Hematopoietic multipotent progenitor cell treated with erythropoietin and hydrocortisone succinate and interleukin-3 and kit ligand, for 8 days (in vitro differentiated cells): ENCODE measurements around the gene MRM3.
"Not testable (repeated sequence)": the region's sequence is repeated elsewhere in the genome, so short reads cannot be mapped to it uniquely, and the experiment has no call there.

ENCODE experiments used
- DNase-seq: peaks from one replicate; pipeline ENCODE4 v3.0.0-alpha.2; 2015

MRM3 gene

GRCh38 chr17:755319-755961 lies 26.7 kb upstream of the MRM3 start:
- not testable (repeated sequence) for DNase-seq

- not testable (repeated sequence) for DNase-seq
Measured at GRCh38 chr17:756010-756567, 26.1 kb upstream of the MRM3 start.

- no peak for DNase-seq
Measured at GRCh38 chr17:759964-760363, 22.2 kb upstream of the MRM3 start.

GRCh38 chr17:760371-760770 lies 21.8 kb upstream of the MRM3 start:
- DNase-seq, result no peak

- no peak for DNase-seq
Measured at GRCh38 chr17:767076-767475, 15.1 kb upstream of the MRM3 start.

GRCh38 chr17:773016-773415 lies 9.1 kb upstream of the MRM3 start:
- no peak for DNase-seq

GRCh38 chr17:773467-774312 lies 8.5 kb upstream of the MRM3 start:
- no peak for DNase-seq

GRCh38 chr17:774313-774584 lies 7.9 kb upstream of the MRM3 start:
- no peak for DNase-seq

GRCh38 chr17:778096-778495 lies 4.1 kb upstream of the MRM3 start:
- DNase-seq, result no peak

GRCh38 chr17:784143-784542 lies 2.0 kb downstream of the MRM3 start:
- DNase-seq, result no peak

- DNase-seq, result not testable (repeated sequence)
Measured at GRCh38 chr17:785901-786300, 3.7 kb downstream of the MRM3 start.

GRCh38 chr17:787641-788221 lies 5.6 kb downstream of the MRM3 start:
- DNase-seq, result no peak

GRCh38 chr17:788551-788950 lies 6.4 kb downstream of the MRM3 start:
- DNase-seq, result no peak

GRCh38 chr17:789160-789840 lies 7.1 kb downstream of the MRM3 start:
- DNase-seq, result no peak

- DNase-seq, result not testable (repeated sequence)
Measured at GRCh38 chr17:789931-790873, 8.0 kb downstream of the MRM3 start.

- not testable (repeated sequence) for DNase-seq
Measured at GRCh38 chr17:790874-791247, 8.7 kb downstream of the MRM3 start.

GRCh38 chr17:791829-792228 lies 9.7 kb downstream of the MRM3 start:
- no peak for DNase-seq

- DNase-seq, result no peak
Measured at GRCh38 chr17:792277-792676, 10.1 kb downstream of the MRM3 start.

GRCh38 chr17:794876-795275 lies 12.7 kb downstream of the MRM3 start:
- DNase-seq, result peak; percentile 66

- DNase-seq, result no peak
Measured at GRCh38 chr17:795276-795675, 13.1 kb downstream of the MRM3 start.

- no peak for DNase-seq
Measured at GRCh38 chr17:795721-796120, 13.6 kb downstream of the MRM3 start.

GRCh38 chr17:796609-797008 lies 14.5 kb downstream of the MRM3 start:
- no peak for DNase-seq
